H9 (cell line): ENCODE measurements around the gene LPCAT2. TPM values are rescaled to one million over a fixed set of nuclear protein-coding genes. Genes with fewer than 3 reads are reported as not detected.

ENCODE experiments used
- DNase-seq: peaks from one replicate; pipeline ENCODE4 v3.0.0-alpha.2; 2017
- H2AFZ ChIP-seq: one replicate; pipeline ENCODE4 v1.6.1; 2013; ENCODE audit warnings: mild to moderate bottlenecking, low read length, control low read depth, moderate library complexity
- H2AK5ac ChIP-seq: 2 replicates; pipeline ENCODE4 v1.6.1; 2013; ENCODE audit warnings: low read length, control low read depth, mixed read lengths; ENCODE audit not compliant: insufficient read length
- H2BK120ac ChIP-seq: one replicate; pipeline ENCODE4 v1.6.1; 2013; ENCODE audit warnings: low read depth, mild to moderate bottlenecking, low read length, control low read depth, inconsistent platforms; ENCODE audit not compliant: poor library complexity, severe bottlenecking
- H2BK12ac ChIP-seq: 2 replicates; pipeline ENCODE4 v1.6.1; 2013; ENCODE audit warnings: low read length, control low read depth, mixed read lengths, low read depth; ENCODE audit not compliant: insufficient read length
- H2BK15ac ChIP-seq: 2 replicates; pipeline ENCODE4 v1.6.1; 2013; ENCODE audit warnings: low read depth, low read length, control low read depth
- H2BK20ac ChIP-seq: one replicate; pipeline ENCODE4 v1.6.1; 2013; ENCODE audit warnings: low read depth, mild to moderate bottlenecking, low read length, control low read depth, inconsistent platforms; ENCODE audit not compliant: poor library complexity, severe bottlenecking
- H2BK5ac ChIP-seq: 2 replicates; pipeline ENCODE4 v1.6.1; 2013; ENCODE audit warnings: low read length, control low read depth, mixed read lengths; ENCODE audit not compliant: insufficient read length
- H3K14ac ChIP-seq: 2 replicates; pipeline ENCODE4 v1.6.1; 2013; ENCODE audit warnings: low read length, control low read depth; ENCODE audit not compliant: insufficient read depth
- H3K18ac ChIP-seq: 2 replicates; pipeline ENCODE4 v1.6.1; 2013; ENCODE audit warnings: low read depth, mild to moderate bottlenecking, mixed read lengths, low read length, control low read depth; ENCODE audit not compliant: insufficient read length
- H3K23ac ChIP-seq: 2 replicates; pipeline ENCODE4 v1.6.1; 2013; ENCODE audit warnings: low read length, control low read depth, mixed read lengths, low read depth; ENCODE audit not compliant: insufficient read length
- H3K23me2 ChIP-seq: 2 replicates; pipeline ENCODE4 v1.6.1; 2013; ENCODE audit warnings: low read depth, mild to moderate bottlenecking, mixed read lengths, low read length, control low read depth; ENCODE audit not compliant: insufficient read length, poor library complexity, severe bottlenecking
- H3K27ac ChIP-seq: 2 replicates; pipeline ENCODE4 v1.5.1; 2013; ENCODE audit warnings: low read length, control low read depth, mixed read lengths, low read depth; ENCODE audit not compliant: insufficient read length
- H3K27me3 ChIP-seq: 2 replicates; pipeline ENCODE4 v1.6.1; 2013; ENCODE audit warnings: low read length, control low read depth, inconsistent platforms; ENCODE audit not compliant: insufficient read depth
- H3K4ac ChIP-seq: 2 replicates; pipeline ENCODE4 v1.6.1; 2013; ENCODE audit warnings: low read depth, mild to moderate bottlenecking, control low read depth, inconsistent platforms, low read length, moderate library complexity
- H3K4me1 ChIP-seq: 2 replicates; pipeline ENCODE4 v1.6.1; 2013; ENCODE audit warnings: low read length, control low read depth, inconsistent platforms; ENCODE audit not compliant: insufficient read depth
- H3K4me2 ChIP-seq: 2 replicates; pipeline ENCODE4 v1.6.1; 2013; ENCODE audit warnings: low read length, control low read depth, mixed read lengths; ENCODE audit not compliant: insufficient read length, insufficient read depth
- H3K56ac ChIP-seq: 2 replicates; pipeline ENCODE4 v1.6.1; 2013; ENCODE audit warnings: low read depth, mild to moderate bottlenecking, mixed read lengths, low read length, control low read depth; ENCODE audit not compliant: insufficient read length
- H3K79me1 ChIP-seq: 2 replicates; pipeline ENCODE4 v1.6.1; 2013; ENCODE audit warnings: low read depth, mild to moderate bottlenecking, moderate library complexity, low read length, control low read depth, inconsistent platforms; ENCODE audit not compliant: insufficient read depth, poor library complexity, severe bottlenecking
- H3K79me2 ChIP-seq: 2 replicates; pipeline ENCODE4 v1.6.1; 2013; ENCODE audit warnings: low read length, control low read depth, inconsistent platforms; ENCODE audit not compliant: insufficient read depth
- H3K9ac ChIP-seq: 2 replicates; pipeline ENCODE4 v1.6.1; 2013; ENCODE audit warnings: low read length, control low read depth, mixed read lengths; ENCODE audit not compliant: insufficient read length; ENCODE audit errors: extremely low read depth
- H3K9me3 ChIP-seq: one replicate; pipeline ENCODE4 v1.6.1; 2013; ENCODE audit warnings: low read depth, low read length, inconsistent platforms; ENCODE audit not compliant: control insufficient read depth
- H3T11ph ChIP-seq: one replicate; pipeline ENCODE4 v1.6.1; 2013; ENCODE audit warnings: mild to moderate bottlenecking, low read length, control low read depth, inconsistent platforms
- H4K20me1 ChIP-seq: one replicate; pipeline ENCODE4 v1.6.1; 2013; ENCODE audit not compliant: control insufficient read depth, insufficient read length, insufficient read depth
- H4K5ac ChIP-seq: 2 replicates; pipeline ENCODE4 v1.6.1; 2013; ENCODE audit warnings: low read depth, mild to moderate bottlenecking, mixed read lengths, low read length, control low read depth; ENCODE audit not compliant: insufficient read length
- H4K8ac ChIP-seq: replicated peaks from 2 replicates; pipeline ENCODE4 v1.6.1; 2013; ENCODE audit warnings: low read length, control low read depth, mixed read lengths, low read depth; ENCODE audit not compliant: insufficient read length
- H4K91ac ChIP-seq: 2 replicates; pipeline ENCODE4 v1.6.1; 2013; ENCODE audit warnings: low read depth, mild to moderate bottlenecking, moderate library complexity, mixed read lengths, low read length, control low read depth; ENCODE audit not compliant: insufficient read length
- H3K27ac Mint-ChIP-seq, 3 experiments: 2 replicates in 2 of 3; 3 replicates in 1 of 3; pipeline ENCODE4 v1.8.0; 2020 to 2021; ENCODE audit warnings: mixed read lengths in 3 of 3, mild to moderate bottlenecking in 1 of 3, moderate library complexity in 1 of 3
- H3K27me3 Mint-ChIP-seq: 2 replicates; pipeline ENCODE4 v1.8.0; 2021; ENCODE audit warnings: low read depth, mild to moderate bottlenecking, moderate library complexity, mixed read lengths
- H3K36me3 Mint-ChIP-seq, 3 experiments: 2 replicates in 2 of 3; 3 replicates in 1 of 3; pipeline ENCODE4 v1.8.0; 2020 to 2021; ENCODE audit warnings: low read depth in 3 of 3, mixed read lengths in 3 of 3; ENCODE audit not compliant: insufficient read depth in 1 of 3
- H3K4me1 Mint-ChIP-seq, 2 experiments: 2 replicates each; pipeline ENCODE4 v1.8.0; 2020; ENCODE audit warnings: mixed read lengths in 2 of 2
- H3K4me3 Mint-ChIP-seq, 2 experiments: 2 replicates in 1 of 2; 3 replicates in 1 of 2; pipeline ENCODE4 v1.8.0; 2020 to 2021; ENCODE audit warnings: mild to moderate bottlenecking in 2 of 2, mixed read lengths in 2 of 2, moderate library complexity in 1 of 2
- H3K9me3 Mint-ChIP-seq, 2 experiments: 2 replicates in 1 of 2; 3 replicates in 1 of 2; pipeline ENCODE4 v1.8.0; 2020; ENCODE audit warnings: mild to moderate bottlenecking in 2 of 2, mixed read lengths in 2 of 2, moderate library complexity in 1 of 2
- WGBS: extraction: QIAGEN DNeasy Blood & Tissue Kit; methylation state at CpG from one replicate; pipeline ENCODE4 v1.1.7; 2013; ENCODE audit warnings: missing lambda C conversion rate, low lambda C conversion rate, mixed read lengths; ENCODE audit not compliant: insufficient read length; ENCODE audit errors: extremely low coverage; 5-methylcytosine and 5-hydroxymethylcytosine counted together
- total RNA-seq: library from RNA; stranded (reverse); gene quantifications from 2 replicates; pipeline ENCODE4 v1.2.1, GENCODE V29; 2021
- TF ChIP-seq, protein P1 (sequence below): fragments of 200-600 bp; sonication (generic); conservative IDR thresholded peaks from 3 replicates; pipeline ENCODE4 v1.8.0; 2021; ENCODE audit warnings: antibody characterized with exemption, mild to moderate bottlenecking

Gene LPCAT2
- total RNA-seq, 1 experiment from 2014 or later = 2.8 TPM

DNA sequence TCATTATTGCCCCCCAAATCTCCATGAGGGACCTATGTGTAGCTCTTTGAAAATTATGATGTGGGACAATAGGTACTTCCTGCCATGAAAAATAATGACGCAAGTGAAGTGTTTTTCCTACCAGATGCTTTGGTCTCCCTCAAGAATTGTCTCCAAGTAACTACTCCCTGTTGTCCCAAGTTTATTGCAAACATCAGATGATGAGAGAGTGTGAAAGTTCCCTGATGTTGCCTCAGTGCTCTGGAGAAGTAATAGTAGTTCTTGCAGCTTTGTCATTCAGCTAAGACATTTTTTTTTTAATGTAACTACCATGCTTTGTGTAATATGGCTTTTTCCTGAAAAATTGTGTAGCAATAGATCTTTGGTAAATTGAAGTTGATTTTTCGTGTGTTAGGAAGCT lies 20.1 kb downstream of the LPCAT2 start:
- H4K20me1 ChIP-seq = no peaks in the 10 kb centered on the region
- H3K27ac ChIP-seq = no peak overlapping the region
- no peaks in the 10 kb centered on the region for H3K27me3 ChIP-seq
- Mint-ChIP-seq H3K4me1 (peaks cover 4 to 6% of the 10 kb centered on the region in 2 experiments; a peak in 3 of 4 replicates), H3K9me3 (no peaks in the 10 kb centered on the region), H3K27ac (no peak overlapping the region), H3K27me3 (no peaks in the 10 kb centered on the region), H3K36me3 (peaks cover 0 to 2% (median 0%) of the 10 kb centered on the region in 3 experiments; a peak in 3 of 7 replicates), H3K4me3 (no peak overlapping the region)
- no peak overlapping the region for H3K56ac ChIP-seq
- DNase-seq = no peak
- no peak overlapping the region for H2AK5ac ChIP-seq
- no peak overlapping the region for H3K14ac ChIP-seq
- no peak overlapping the region for H2AFZ ChIP-seq
- no peaks in the 10 kb centered on the region for H3K79me1 ChIP-seq
- no peaks in the 10 kb centered on the region for H3K4me1 ChIP-seq
- no peak overlapping the region for H3K9ac ChIP-seq
- TF ChIP-seq, protein P1, sequence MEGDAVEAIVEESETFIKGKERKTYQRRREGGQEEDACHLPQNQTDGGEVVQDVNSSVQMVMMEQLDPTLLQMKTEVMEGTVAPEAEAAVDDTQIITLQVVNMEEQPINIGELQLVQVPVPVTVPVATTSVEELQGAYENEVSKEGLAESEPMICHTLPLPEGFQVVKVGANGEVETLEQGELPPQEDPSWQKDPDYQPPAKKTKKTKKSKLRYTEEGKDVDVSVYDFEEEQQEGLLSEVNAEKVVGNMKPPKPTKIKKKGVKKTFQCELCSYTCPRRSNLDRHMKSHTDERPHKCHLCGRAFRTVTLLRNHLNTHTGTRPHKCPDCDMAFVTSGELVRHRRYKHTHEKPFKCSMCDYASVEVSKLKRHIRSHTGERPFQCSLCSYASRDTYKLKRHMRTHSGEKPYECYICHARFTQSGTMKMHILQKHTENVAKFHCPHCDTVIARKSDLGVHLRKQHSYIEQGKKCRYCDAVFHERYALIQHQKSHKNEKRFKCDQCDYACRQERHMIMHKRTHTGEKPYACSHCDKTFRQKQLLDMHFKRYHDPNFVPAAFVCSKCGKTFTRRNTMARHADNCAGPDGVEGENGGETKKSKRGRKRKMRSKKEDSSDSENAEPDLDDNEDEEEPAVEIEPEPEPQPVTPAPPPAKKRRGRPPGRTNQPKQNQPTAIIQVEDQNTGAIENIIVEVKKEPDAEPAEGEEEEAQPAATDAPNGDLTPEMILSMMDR = no peak
- no peaks in the 10 kb centered on the region for H3K9me3 ChIP-seq
- H2BK15ac ChIP-seq = no peak overlapping the region
- H3K4me2 ChIP-seq = no peak overlapping the region
- H4K5ac ChIP-seq = no peak overlapping the region
- H2BK20ac ChIP-seq = no peak overlapping the region
- no peak overlapping the region for H3K4ac ChIP-seq
- H3K79me2 ChIP-seq = no peaks in the 10 kb centered on the region
- H3K23ac ChIP-seq = no peak overlapping the region
- H2BK120ac ChIP-seq = no peak overlapping the region
- no peaks in the 10 kb centered on the region for H3K23me2 ChIP-seq
- no peak overlapping the region for H2BK12ac ChIP-seq
- no CpG with 5 or more reads among the region's 2 CpGs for WGBS
- no peak overlapping the region for H2BK5ac ChIP-seq
- H3T11ph ChIP-seq = no peak overlapping the region
- no peak overlapping the region for H4K91ac ChIP-seq
- H4K8ac ChIP-seq = no peak overlapping the region
- H3K18ac ChIP-seq = no peak overlapping the region
